H9 (cell line): Measurements from ENCODE around the gene UBE2D2. TPM values are rescaled to one million over a fixed set of nuclear protein-coding genes. Genes with fewer than 3 reads are reported as not detected.

Experiments
- DNase-seq: peaks from one replicate; pipeline ENCODE4 v3.0.0-alpha.2; 2017
- H2AFZ ChIP-seq: one replicate; pipeline ENCODE4 v1.6.1; 2013; ENCODE audit warnings: mild to moderate bottlenecking, low read length, control low read depth, moderate library complexity
- H2AK5ac ChIP-seq: 2 replicates; pipeline ENCODE4 v1.6.1; 2013; ENCODE audit warnings: low read length, control low read depth, mixed read lengths; ENCODE audit not compliant: insufficient read length
- H2BK120ac ChIP-seq: one replicate; pipeline ENCODE4 v1.6.1; 2013; ENCODE audit warnings: low read depth, mild to moderate bottlenecking, low read length, control low read depth, inconsistent platforms; ENCODE audit not compliant: poor library complexity, severe bottlenecking
- H2BK12ac ChIP-seq: 2 replicates; pipeline ENCODE4 v1.6.1; 2013; ENCODE audit warnings: low read length, control low read depth, mixed read lengths, low read depth; ENCODE audit not compliant: insufficient read length
- H2BK15ac ChIP-seq: 2 replicates; pipeline ENCODE4 v1.6.1; 2013; ENCODE audit warnings: low read depth, low read length, control low read depth
- H2BK20ac ChIP-seq: one replicate; pipeline ENCODE4 v1.6.1; 2013; ENCODE audit warnings: low read depth, mild to moderate bottlenecking, low read length, control low read depth, inconsistent platforms; ENCODE audit not compliant: poor library complexity, severe bottlenecking
- H2BK5ac ChIP-seq: 2 replicates; pipeline ENCODE4 v1.6.1; 2013; ENCODE audit warnings: low read length, control low read depth, mixed read lengths; ENCODE audit not compliant: insufficient read length
- H3K14ac ChIP-seq: 2 replicates; pipeline ENCODE4 v1.6.1; 2013; ENCODE audit warnings: low read length, control low read depth; ENCODE audit not compliant: insufficient read depth
- H3K18ac ChIP-seq: 2 replicates; pipeline ENCODE4 v1.6.1; 2013; ENCODE audit warnings: low read depth, mild to moderate bottlenecking, mixed read lengths, low read length, control low read depth; ENCODE audit not compliant: insufficient read length
- H3K23ac ChIP-seq: 2 replicates; pipeline ENCODE4 v1.6.1; 2013; ENCODE audit warnings: low read length, control low read depth, mixed read lengths, low read depth; ENCODE audit not compliant: insufficient read length
- H3K23me2 ChIP-seq: 2 replicates; pipeline ENCODE4 v1.6.1; 2013; ENCODE audit warnings: low read depth, mild to moderate bottlenecking, mixed read lengths, low read length, control low read depth; ENCODE audit not compliant: insufficient read length, poor library complexity, severe bottlenecking
- H3K27ac ChIP-seq: 2 replicates; pipeline ENCODE4 v1.5.1; 2013; ENCODE audit warnings: low read length, control low read depth, mixed read lengths, low read depth; ENCODE audit not compliant: insufficient read length
- H3K27me3 ChIP-seq: 2 replicates; pipeline ENCODE4 v1.6.1; 2013; ENCODE audit warnings: low read length, control low read depth, inconsistent platforms; ENCODE audit not compliant: insufficient read depth
- H3K4ac ChIP-seq: 2 replicates; pipeline ENCODE4 v1.6.1; 2013; ENCODE audit warnings: low read depth, mild to moderate bottlenecking, control low read depth, inconsistent platforms, low read length, moderate library complexity
- H3K4me1 ChIP-seq: 2 replicates; pipeline ENCODE4 v1.6.1; 2013; ENCODE audit warnings: low read length, control low read depth, inconsistent platforms; ENCODE audit not compliant: insufficient read depth
- H3K4me2 ChIP-seq: 2 replicates; pipeline ENCODE4 v1.6.1; 2013; ENCODE audit warnings: low read length, control low read depth, mixed read lengths; ENCODE audit not compliant: insufficient read length, insufficient read depth
- H3K56ac ChIP-seq: 2 replicates; pipeline ENCODE4 v1.6.1; 2013; ENCODE audit warnings: low read depth, mild to moderate bottlenecking, mixed read lengths, low read length, control low read depth; ENCODE audit not compliant: insufficient read length
- H3K79me1 ChIP-seq: 2 replicates; pipeline ENCODE4 v1.6.1; 2013; ENCODE audit warnings: low read depth, mild to moderate bottlenecking, moderate library complexity, low read length, control low read depth, inconsistent platforms; ENCODE audit not compliant: insufficient read depth, poor library complexity, severe bottlenecking
- H3K79me2 ChIP-seq: 2 replicates; pipeline ENCODE4 v1.6.1; 2013; ENCODE audit warnings: low read length, control low read depth, inconsistent platforms; ENCODE audit not compliant: insufficient read depth
- H3K9ac ChIP-seq: 2 replicates; pipeline ENCODE4 v1.6.1; 2013; ENCODE audit warnings: low read length, control low read depth, mixed read lengths; ENCODE audit not compliant: insufficient read length; ENCODE audit errors: extremely low read depth
- H3K9me3 ChIP-seq: one replicate; pipeline ENCODE4 v1.6.1; 2013; ENCODE audit warnings: low read depth, low read length, inconsistent platforms; ENCODE audit not compliant: control insufficient read depth
- H3T11ph ChIP-seq: one replicate; pipeline ENCODE4 v1.6.1; 2013; ENCODE audit warnings: mild to moderate bottlenecking, low read length, control low read depth, inconsistent platforms
- H4K20me1 ChIP-seq: one replicate; pipeline ENCODE4 v1.6.1; 2013; ENCODE audit not compliant: control insufficient read depth, insufficient read length, insufficient read depth
- H4K5ac ChIP-seq: 2 replicates; pipeline ENCODE4 v1.6.1; 2013; ENCODE audit warnings: low read depth, mild to moderate bottlenecking, mixed read lengths, low read length, control low read depth; ENCODE audit not compliant: insufficient read length
- H4K8ac ChIP-seq: replicated peaks from 2 replicates; pipeline ENCODE4 v1.6.1; 2013; ENCODE audit warnings: low read length, control low read depth, mixed read lengths, low read depth; ENCODE audit not compliant: insufficient read length
- H4K91ac ChIP-seq: 2 replicates; pipeline ENCODE4 v1.6.1; 2013; ENCODE audit warnings: low read depth, mild to moderate bottlenecking, moderate library complexity, mixed read lengths, low read length, control low read depth; ENCODE audit not compliant: insufficient read length
- H3K27ac Mint-ChIP-seq, 3 experiments: 2 replicates in 2 of 3; 3 replicates in 1 of 3; pipeline ENCODE4 v1.8.0; 2020 to 2021; ENCODE audit warnings: mixed read lengths in 3 of 3, mild to moderate bottlenecking in 1 of 3, moderate library complexity in 1 of 3
- H3K27me3 Mint-ChIP-seq: 2 replicates; pipeline ENCODE4 v1.8.0; 2021; ENCODE audit warnings: low read depth, mild to moderate bottlenecking, moderate library complexity, mixed read lengths
- H3K36me3 Mint-ChIP-seq, 3 experiments: 2 replicates in 2 of 3; 3 replicates in 1 of 3; pipeline ENCODE4 v1.8.0; 2020 to 2021; ENCODE audit warnings: low read depth in 3 of 3, mixed read lengths in 3 of 3; ENCODE audit not compliant: insufficient read depth in 1 of 3
- H3K4me1 Mint-ChIP-seq, 2 experiments: 2 replicates each; pipeline ENCODE4 v1.8.0; 2020; ENCODE audit warnings: mixed read lengths in 2 of 2
- H3K4me3 Mint-ChIP-seq, 2 experiments: 2 replicates in 1 of 2; 3 replicates in 1 of 2; pipeline ENCODE4 v1.8.0; 2020 to 2021; ENCODE audit warnings: mild to moderate bottlenecking in 2 of 2, mixed read lengths in 2 of 2, moderate library complexity in 1 of 2
- H3K9me3 Mint-ChIP-seq, 2 experiments: 2 replicates in 1 of 2; 3 replicates in 1 of 2; pipeline ENCODE4 v1.8.0; 2020; ENCODE audit warnings: mild to moderate bottlenecking in 2 of 2, mixed read lengths in 2 of 2, moderate library complexity in 1 of 2
- CTCF ChIP-seq: fragments of 200-600 bp; sonication (generic); conservative IDR thresholded peaks from 3 replicates; pipeline ENCODE4 v1.8.0; 2021; ENCODE audit warnings: antibody characterized with exemption, mild to moderate bottlenecking
- WGBS: extraction: QIAGEN DNeasy Blood & Tissue Kit; methylation state at CpG from one replicate; pipeline ENCODE4 v1.1.7; 2013; ENCODE audit warnings: missing lambda C conversion rate, low lambda C conversion rate, mixed read lengths; ENCODE audit not compliant: insufficient read length; ENCODE audit errors: extremely low coverage; 5-methylcytosine and 5-hydroxymethylcytosine counted together
- total RNA-seq: library from RNA; stranded (reverse); gene quantifications from 2 replicates; pipeline ENCODE4 v1.2.1, GENCODE V29; 2021

UBE2D2 gene
- total RNA-seq, 1 experiment from 2014 or later, result 236 TPM

GRCh38 chr5:139647506-139648204 is 86.5 kb downstream of the UBE2D2 start:
- Histone ChIP-seq H3T11ph (no peak overlapping the region), H3K4me2 (peak overlapping the region; percentile 54), H3K9me3 (no peaks in the 10 kb centered on the region), H2AK5ac (no peak overlapping the region), H4K5ac (no peak overlapping the region), H3K9ac (no peak overlapping the region), H4K8ac (no peak overlapping the region), H3K18ac (no peak overlapping the region), H3K27me3 (peaks cover 14% of the 10 kb centered on the region; the same call in 1 of the 2 replicates), H2BK12ac (no peak overlapping the region), H4K20me1 (no peaks in the 10 kb centered on the region), H3K14ac (no peak overlapping the region), H3K4me1 (peaks cover 13% of the 10 kb centered on the region; the same call in 1 of the 2 replicates), H3K27ac (no peak overlapping the region), H3K79me1 (no peaks in the 10 kb centered on the region), H3K4ac (no peak overlapping the region), H3K79me2 (peaks cover 7% of the 10 kb centered on the region; the same call in 1 of the 2 replicates), H2BK15ac (no peak overlapping the region), H2AFZ (no peak overlapping the region), H2BK20ac (no peak overlapping the region), H2BK120ac (no peak overlapping the region), H3K23me2 (peaks cover 25% of the 10 kb centered on the region), H3K56ac (no peak overlapping the region), H2BK5ac (no peak overlapping the region), H4K91ac (no peak overlapping the region), H3K23ac (no peak overlapping the region)
- DNase-seq, result no peak
- Mint-ChIP-seq H3K27ac (peak overlapping the region in 1 of 3 experiments; percentile 45; a peak in 2 of 7 replicates), H3K27me3 (peaks cover 42% of the 10 kb centered on the region), H3K9me3 (peaks cover 0 to 4% of the 10 kb centered on the region in 2 experiments; a peak in 2 of 5 replicates), H3K4me3 (peak overlapping the region; percentile 88 to 99), H3K36me3 (peaks cover 0 to 17% (median 0%) of the 10 kb centered on the region in 3 experiments; a peak in 3 of 7 replicates), H3K4me1 (peaks cover 41 to 49% of the 10 kb centered on the region in 2 experiments)
- WGBS, result no CpG with 5 or more reads among the region's 46 CpGs
- TF ChIP-seq CTCF, result no peak
